Neural cell (in vitro differentiated cells): ENCODE measurements around the gene PRPF40A. TPM values are rescaled to one million over a fixed set of nuclear protein-coding genes. Genes with fewer than 3 reads are reported as not detected.

Experiments
- H2AFZ ChIP-seq: fragments of 200-600, 300-800 bp; sonication (generic), shearing (Covaris generic); 2 replicates; pipeline ENCODE4 v1.6.0; 2014; ENCODE audit warnings: low read depth, mild to moderate bottlenecking, antibody characterized with exemption, low read length, moderate library complexity
- H3F3A ChIP-seq: fragments of 200-600 bp; shearing (Covaris generic); 2 replicates; pipeline ENCODE4 v1.6.1; 2016; ENCODE audit warnings: mild to moderate bottlenecking, moderate library complexity, mixed read lengths, antibody characterized with exemption, low read length; ENCODE audit not compliant: insufficient read depth, poor library complexity, severe bottlenecking
- H3K27ac ChIP-seq: fragments of 200-600, 300-800 bp; sonication (generic), shearing (Covaris generic); 2 replicates; pipeline ENCODE4 v1.5.1; 2014; ENCODE audit warnings: mild to moderate bottlenecking, low read length, moderate library complexity
- H3K27me3 ChIP-seq: fragments of 300-800, 200-600 bp; sonication (generic), shearing (Covaris generic); 2 replicates; pipeline ENCODE4 v1.6.0; 2014; ENCODE audit warnings: mild to moderate bottlenecking, low read depth, low read length, moderate library complexity; ENCODE audit not compliant: insufficient read depth
- H3K36me3 ChIP-seq: fragments of 300-800, 200-600 bp; sonication (generic), shearing (Covaris generic); 2 replicates; pipeline ENCODE4 v1.5.1; 2014; ENCODE audit warnings: mild to moderate bottlenecking, antibody characterized with exemption, low read length, moderate library complexity; ENCODE audit not compliant: insufficient read depth
- H3K4me2 ChIP-seq: fragments of 300-800, 200-600 bp; sonication (generic), shearing (Covaris generic); 2 replicates; pipeline ENCODE4 v1.6.0; 2014; ENCODE audit warnings: mild to moderate bottlenecking, low read length
- H3K4me3 ChIP-seq: fragments of 300-800, 200-600 bp; sonication (generic), shearing (Covaris generic); 2 replicates; pipeline ENCODE4 v1.5.1; 2014; ENCODE audit warnings: mild to moderate bottlenecking, low read length, moderate library complexity
- H3K79me2 ChIP-seq: fragments of 200-600 bp; shearing (Covaris generic); replicated peaks from 2 replicates; pipeline ENCODE4 v1.6.0; 2014; ENCODE audit warnings: mild to moderate bottlenecking, low read length, moderate library complexity; ENCODE audit not compliant: insufficient read depth
- H3K9ac ChIP-seq: fragments of 300-800, 200-600 bp; sonication (generic), shearing (Covaris generic); 2 replicates; pipeline ENCODE4 v1.6.1; 2016; ENCODE audit warnings: mild to moderate bottlenecking, low read length, mixed read lengths
- H3K9me2 ChIP-seq: fragments of 200-600 bp; shearing (Covaris generic); 2 replicates; pipeline ENCODE4 v1.6.1; 2016; ENCODE audit warnings: mild to moderate bottlenecking, low read length, mixed read lengths; ENCODE audit not compliant: insufficient read depth
- H3K9me3 ChIP-seq: fragments of 200-600, 300-800 bp; sonication (generic), shearing (Covaris generic); 2 replicates; pipeline ENCODE4 v1.6.1; 2016; ENCODE audit warnings: mild to moderate bottlenecking, mixed run types, low read length, moderate library complexity, mixed read lengths
- H4K20me1 ChIP-seq: fragments of 200-600 bp; shearing (Covaris generic); 2 replicates; pipeline ENCODE4 v1.6.1; 2016; ENCODE audit warnings: mild to moderate bottlenecking, mixed run types; ENCODE audit not compliant: insufficient read depth
- CTCF ChIP-seq: fragments of 450-650 bp; IDR thresholded peaks from 2 replicates; pipeline ENCODE4 v1.5.1; 2014; ENCODE audit warnings: antibody characterized with exemption, mild to moderate bottlenecking, moderate library complexity; ENCODE audit not compliant: poor library complexity, severe bottlenecking
- EP300 ChIP-seq: fragments of 450-650 bp; conservative IDR thresholded peaks from 2 replicates; pipeline ENCODE4 v1.6.1; 2014; ENCODE audit warnings: antibody characterized with exemption, mild to moderate bottlenecking, moderate library complexity; ENCODE audit not compliant: poor library complexity, severe bottlenecking
- EZH2 ChIP-seq: fragments of 200-600, 300-800 bp; shearing (Covaris generic), sonication (generic); IDR thresholded peaks from 2 replicates; pipeline ENCODE4 v1.6.1; 2014; ENCODE audit warnings: antibody characterized with exemption, low read length, borderline replicate concordance, mild to moderate bottlenecking; ENCODE audit not compliant: insufficient read depth, poor library complexity, severe bottlenecking
- MXI1 ChIP-seq: fragments of 450-650 bp; conservative IDR thresholded peaks from 2 replicates; pipeline ENCODE4 v1.6.1; 2014; ENCODE audit warnings: antibody characterized with exemption, mild to moderate bottlenecking; ENCODE audit not compliant: poor library complexity, severe bottlenecking
- POLR2AphosphoS5 ChIP-seq: IDR thresholded peaks from 2 replicates; pipeline ENCODE4 v1.6.1; 2012
- RAD21 ChIP-seq: fragments of 450-650 bp; conservative IDR thresholded peaks from 2 replicates; pipeline ENCODE4 v1.6.1; 2014; ENCODE audit warnings: antibody characterized with exemption, mild to moderate bottlenecking, moderate library complexity
- SMC3 ChIP-seq: fragments of 450-650 bp; conservative IDR thresholded peaks from 2 replicates; pipeline ENCODE4 v1.6.1; 2014; ENCODE audit warnings: antibody characterized with exemption, mild to moderate bottlenecking, moderate library complexity; ENCODE audit not compliant: poor library complexity
- TAF1 ChIP-seq: IDR thresholded peaks from 2 replicates; pipeline ENCODE4 v1.6.1; 2012; ENCODE audit warnings: low read depth
- polyA plus RNA-seq: library from polyadenylated mRNA; depleted of rRNA; stranded (reverse); fragments of >200 nt; gene quantifications from 2 replicates; pipeline ENCODE4 v1.2.3, GENCODE V29; 2014
- TF ChIP-seq, protein P1 (sequence below): IDR thresholded peaks from 2 replicates; pipeline ENCODE4 v1.6.1; 2012; ENCODE audit warnings: borderline replicate concordance

PRPF40A gene
- polyA plus RNA-seq, 1 donor from 2014 or later: 105 TPM

DNA sequence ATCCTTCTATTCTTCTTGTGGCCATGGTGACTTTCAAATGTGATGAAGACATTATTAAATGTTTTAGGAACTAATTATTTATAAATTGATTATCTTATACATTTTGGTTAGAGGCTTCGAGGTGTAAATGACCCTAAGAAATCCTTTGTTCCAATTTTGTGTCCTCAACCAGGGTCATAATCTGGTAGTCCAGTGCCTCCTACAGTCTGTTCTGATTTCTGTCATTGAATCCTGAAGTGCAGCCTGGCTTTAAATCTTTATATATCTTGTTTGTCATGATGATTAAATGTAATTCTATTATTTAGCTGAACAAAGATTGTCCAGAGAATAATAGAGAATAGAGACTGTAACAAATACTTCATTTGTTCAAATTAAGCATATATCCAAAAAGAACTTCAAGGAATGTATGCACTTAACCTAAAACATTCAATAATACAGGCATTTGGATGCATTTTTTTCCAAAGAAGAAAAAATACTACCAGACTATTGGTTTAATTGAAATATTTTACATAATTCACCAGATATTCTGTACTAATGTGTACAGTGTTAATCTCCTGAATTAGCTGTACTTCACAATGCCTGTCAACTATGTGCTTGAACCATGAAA lies 89.8 kb downstream of the PRPF40A start:
- no peak overlapping the region for H3K4me3 ChIP-seq
- H3K9me2 ChIP-seq: no peaks in the 10 kb centered on the region
- H4K20me1 ChIP-seq: no peaks in the 10 kb centered on the region
- no peaks in the 10 kb centered on the region for H3K79me2 ChIP-seq
- no peak overlapping the region for H2AFZ ChIP-seq
- H3K9me3 ChIP-seq: no peaks in the 10 kb centered on the region
- TF ChIP-seq, protein P1, sequence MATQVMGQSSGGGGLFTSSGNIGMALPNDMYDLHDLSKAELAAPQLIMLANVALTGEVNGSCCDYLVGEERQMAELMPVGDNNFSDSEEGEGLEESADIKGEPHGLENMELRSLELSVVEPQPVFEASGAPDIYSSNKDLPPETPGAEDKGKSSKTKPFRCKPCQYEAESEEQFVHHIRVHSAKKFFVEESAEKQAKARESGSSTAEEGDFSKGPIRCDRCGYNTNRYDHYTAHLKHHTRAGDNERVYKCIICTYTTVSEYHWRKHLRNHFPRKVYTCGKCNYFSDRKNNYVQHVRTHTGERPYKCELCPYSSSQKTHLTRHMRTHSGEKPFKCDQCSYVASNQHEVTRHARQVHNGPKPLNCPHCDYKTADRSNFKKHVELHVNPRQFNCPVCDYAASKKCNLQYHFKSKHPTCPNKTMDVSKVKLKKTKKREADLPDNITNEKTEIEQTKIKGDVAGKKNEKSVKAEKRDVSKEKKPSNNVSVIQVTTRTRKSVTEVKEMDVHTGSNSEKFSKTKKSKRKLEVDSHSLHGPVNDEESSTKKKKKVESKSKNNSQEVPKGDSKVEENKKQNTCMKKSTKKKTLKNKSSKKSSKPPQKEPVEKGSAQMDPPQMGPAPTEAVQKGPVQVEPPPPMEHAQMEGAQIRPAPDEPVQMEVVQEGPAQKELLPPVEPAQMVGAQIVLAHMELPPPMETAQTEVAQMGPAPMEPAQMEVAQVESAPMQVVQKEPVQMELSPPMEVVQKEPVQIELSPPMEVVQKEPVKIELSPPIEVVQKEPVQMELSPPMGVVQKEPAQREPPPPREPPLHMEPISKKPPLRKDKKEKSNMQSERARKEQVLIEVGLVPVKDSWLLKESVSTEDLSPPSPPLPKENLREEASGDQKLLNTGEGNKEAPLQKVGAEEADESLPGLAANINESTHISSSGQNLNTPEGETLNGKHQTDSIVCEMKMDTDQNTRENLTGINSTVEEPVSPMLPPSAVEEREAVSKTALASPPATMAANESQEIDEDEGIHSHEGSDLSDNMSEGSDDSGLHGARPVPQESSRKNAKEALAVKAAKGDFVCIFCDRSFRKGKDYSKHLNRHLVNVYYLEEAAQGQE: no peak
- peak; percentile 82 for TF ChIP-seq SMC3
- peak; percentile 75 for TF ChIP-seq CTCF
- peak; percentile 80 for TF ChIP-seq RAD21
- H3K27me3 ChIP-seq: no peaks in the 10 kb centered on the region
- no peak overlapping the region for H3K9ac ChIP-seq
- no peak overlapping the region for H3K27ac ChIP-seq
- H3K4me2 ChIP-seq: no peak overlapping the region
- H3K36me3 ChIP-seq: peaks cover 4% of the 10 kb centered on the region
- H3F3A ChIP-seq: no peaks in the 10 kb centered on the region

GRCh38 chr2:152626911-152627339 lies 90.3 kb downstream of the PRPF40A start:
- TF ChIP-seq TAF1 (no peak), POLR2AphosphoS5 (no peak), EP300 (no peak), EZH2 (no peak), RAD21 (no peak), CTCF (no peak), MXI1 (no peak), SMC3 (no peak)
- TF ChIP-seq, protein P1: no peak
- H3F3A ChIP-seq: no peaks in the 10 kb centered on the region
- H2AFZ ChIP-seq: no peak overlapping the region
- H3K9ac ChIP-seq: no peak overlapping the region
- H3K9me2 ChIP-seq: no peaks in the 10 kb centered on the region
- no peak overlapping the region for H3K4me3 ChIP-seq
- H3K27ac ChIP-seq: no peak overlapping the region
- H3K9me3 ChIP-seq: no peaks in the 10 kb centered on the region
- no peak overlapping the region for H3K4me2 ChIP-seq
- no peaks in the 10 kb centered on the region for H3K27me3 ChIP-seq
- H3K79me2 ChIP-seq: no peaks in the 10 kb centered on the region
- H4K20me1 ChIP-seq: no peaks in the 10 kb centered on the region
- H3K36me3 ChIP-seq: no peaks in the 10 kb centered on the region
